ENCODE data around the gene PPIP5K1. TPM values are rescaled to one million over a fixed set of nuclear protein-coding genes. Genes with fewer than 3 reads are reported as not detected.
"Not testable (repeated sequence)": the region's sequence is repeated elsewhere in the genome, so short reads cannot be mapped to it uniquely, and the experiment has no call there.

The PPIP5K1 gene
- 16.7 and 16.9 TPM in 2 replicates for total RNA-seq (2014; rRNA removed; shearing (Covaris generic))

GRCh38 chr15:43589778-43590466, at the start of gene PPIP5K1:
Gene PPIP5K1 (minus strand): TSS chr15:43590208. CDS start chr15:43584504, 5,704 bp downstream.
- not testable (repeated sequence) for DNase-seq (ENCODE audit: low read depth)

GRCh38 chr15:43638464-43639204, 48.6 kb upstream of the PPIP5K1 start:
- not testable (repeated sequence) for DNase-seq (ENCODE audit: low read depth)

GRCh38 chr15:43626937-43627336, 36.9 kb upstream of the PPIP5K1 start:
- DNase-seq (ENCODE audit: low read depth), result not testable (repeated sequence)

GRCh38 chr15:43625106-43625505, 35.1 kb upstream of the PPIP5K1 start:
- no peak for DNase-seq (ENCODE audit: low read depth)

GRCh38 chr15:43622068-43622799, 32.2 kb upstream of the PPIP5K1 start:
- DNase-seq (ENCODE audit: low read depth), result peak; percentile 71

- DNase-seq (ENCODE audit: low read depth), result not testable (repeated sequence)
These were observed 28.7 kb upstream of the PPIP5K1 start, which contains the start of gene STRC for GRCh38 chr15:43618700-43619099. Gene STRC (minus strand): TSS chr15:43618800. CDS start chr15:43618722, 78 bp downstream.

GRCh38 chr15:43617750-43618149, 27.7 kb upstream of the PPIP5K1 start:
- DNase-seq (ENCODE audit: low read depth), result not testable (repeated sequence)

GRCh38 chr15:43602233-43602632, 12.2 kb upstream of the PPIP5K1 start:
- DNase-seq (ENCODE audit: low read depth), result peak; percentile 79

DNA sequence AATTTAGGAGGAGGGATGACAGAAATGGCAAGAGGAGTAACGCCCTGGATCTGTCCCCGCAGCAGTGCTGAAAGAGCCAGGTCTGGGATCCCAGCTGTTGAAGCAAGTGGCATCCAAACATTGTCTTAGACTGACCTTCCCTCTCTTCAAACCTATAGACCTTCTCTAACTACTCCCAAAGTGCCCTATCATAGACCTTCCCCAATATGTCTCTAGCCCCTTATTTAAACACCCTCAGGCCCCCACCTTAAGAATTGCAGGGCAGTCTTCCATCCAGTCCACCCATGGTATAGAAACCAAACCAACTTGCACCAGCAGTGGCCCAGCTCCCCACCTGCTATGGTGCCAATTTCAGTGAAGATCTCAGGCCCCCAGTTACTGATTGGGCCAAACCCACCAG, 10.2 kb upstream of the PPIP5K1 start:
- DNase-seq (ENCODE audit: low read depth), result not testable (repeated sequence)

- not testable (repeated sequence) for DNase-seq (ENCODE audit: low read depth)
These were observed 9.1 kb upstream of the PPIP5K1 start for GRCh38 chr15:43599131-43599530.

DNA sequence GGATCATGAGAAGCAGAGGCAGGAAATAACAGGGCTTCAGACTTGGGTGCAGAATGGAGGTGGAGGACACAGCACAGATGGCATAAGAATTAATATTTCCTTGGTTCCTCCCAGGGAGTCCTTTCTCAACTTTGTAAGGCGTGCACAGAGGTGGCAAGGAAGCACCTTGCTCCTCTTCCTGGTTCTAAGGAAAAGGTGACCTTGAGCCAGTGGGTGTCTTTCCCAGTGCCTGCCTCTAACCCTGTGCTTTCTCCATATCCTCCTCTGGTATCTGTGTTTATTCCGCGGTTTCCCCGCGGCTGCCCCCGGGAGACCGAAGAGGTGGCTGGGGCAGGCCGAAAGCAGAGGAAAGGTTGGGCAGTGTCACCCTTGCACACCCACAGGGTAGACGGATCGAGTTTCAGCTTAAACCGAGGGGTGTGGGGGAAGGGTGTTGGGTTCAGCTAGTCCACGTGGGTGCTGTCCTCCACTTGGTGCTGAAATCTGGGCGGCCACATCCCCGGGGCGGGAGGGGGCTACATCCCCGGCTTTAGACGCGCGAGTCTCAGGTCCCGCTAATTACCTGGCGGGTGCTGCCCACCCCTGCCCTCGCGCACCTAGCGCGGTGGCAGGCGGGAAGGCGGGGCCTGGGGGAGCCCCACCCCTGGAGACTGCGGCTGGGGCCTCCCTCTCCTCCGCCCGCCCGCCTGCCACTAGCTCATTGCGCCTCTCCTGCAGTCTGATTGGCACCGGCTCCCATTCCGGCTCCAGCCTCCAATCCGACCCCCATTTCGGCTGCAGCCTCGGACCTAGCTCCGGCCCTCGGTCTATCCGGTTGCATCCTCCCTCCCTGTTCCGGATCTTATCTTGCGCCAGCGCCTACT, 3.6 kb upstream of the PPIP5K1 start, which contains the start of gene CKMT1B:
Gene CKMT1B (plus strand): TSS at position 700 of the 863 bp plus-strand sequence. CDS start 192 bp downstream, outside the sequence.
- not testable (repeated sequence) for DNase-seq (ENCODE audit: low read depth)

GRCh38 chr15:43592841-43593240, 2.8 kb upstream of the PPIP5K1 start:
- not testable (repeated sequence) for DNase-seq (ENCODE audit: low read depth)

DNA sequence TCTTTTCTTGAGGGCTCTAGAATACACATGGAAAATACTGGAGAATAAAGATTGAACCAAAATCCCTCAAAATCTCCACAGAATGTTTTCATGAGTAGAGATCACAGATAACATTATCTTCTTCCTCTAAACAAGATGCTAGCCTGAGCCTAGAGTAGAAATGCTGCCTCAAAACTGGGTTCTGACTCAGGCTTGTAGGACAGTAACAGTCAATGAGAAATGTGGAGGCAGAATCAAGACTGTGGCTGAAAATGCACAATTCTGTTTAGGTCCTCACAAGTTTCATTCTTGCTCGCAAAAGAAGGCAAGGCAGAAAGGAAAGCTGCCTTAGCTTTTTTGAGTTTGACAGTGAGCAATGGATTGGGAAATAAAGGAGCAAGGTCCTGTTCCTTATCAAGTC, 15.4 kb downstream of the PPIP5K1 start:
- DNase-seq (ENCODE audit: low read depth), result not testable (repeated sequence)

DNA sequence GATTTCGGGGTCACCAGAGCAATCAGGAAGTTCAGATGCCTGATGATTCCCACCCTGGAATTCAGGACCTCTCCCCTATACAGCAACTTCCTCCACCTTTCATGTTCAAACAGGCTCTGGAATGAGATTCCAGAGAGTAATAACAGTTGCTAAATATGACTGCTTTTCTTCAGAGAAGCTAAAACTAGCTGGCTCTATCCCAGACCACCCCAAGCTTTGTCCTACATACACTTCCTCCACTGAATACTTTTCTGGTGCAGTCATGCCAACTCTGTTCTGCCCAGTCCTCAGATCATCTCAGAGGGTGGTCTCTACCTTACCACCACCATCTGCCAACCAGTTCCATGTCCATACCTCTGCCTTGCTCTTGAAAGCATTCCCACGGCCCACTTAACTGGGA, 23.4 kb downstream of the PPIP5K1 start:
- not testable (repeated sequence) for DNase-seq (ENCODE audit: low read depth)

DNA sequence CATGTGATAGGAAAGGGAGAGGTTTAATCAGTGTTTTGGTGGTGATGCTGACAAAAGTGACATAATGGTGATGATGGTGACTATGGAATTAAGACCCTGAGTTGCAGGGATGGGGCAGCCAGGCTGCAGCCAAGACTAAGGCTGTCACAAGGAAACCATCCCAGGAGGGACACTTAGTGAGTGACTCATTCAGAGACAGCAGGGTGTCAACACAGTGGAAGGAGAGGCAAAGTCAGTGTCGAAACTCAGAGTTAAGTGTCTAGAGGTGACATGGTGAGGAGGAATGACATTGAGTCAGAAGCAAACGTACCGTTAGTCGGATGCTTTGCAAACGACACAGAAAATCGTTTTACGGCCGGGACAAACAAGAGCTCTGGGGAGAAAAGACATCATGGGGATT, 26.2 kb downstream of the PPIP5K1 start:
- not testable (repeated sequence) for DNase-seq (ENCODE audit: low read depth)

DNA sequence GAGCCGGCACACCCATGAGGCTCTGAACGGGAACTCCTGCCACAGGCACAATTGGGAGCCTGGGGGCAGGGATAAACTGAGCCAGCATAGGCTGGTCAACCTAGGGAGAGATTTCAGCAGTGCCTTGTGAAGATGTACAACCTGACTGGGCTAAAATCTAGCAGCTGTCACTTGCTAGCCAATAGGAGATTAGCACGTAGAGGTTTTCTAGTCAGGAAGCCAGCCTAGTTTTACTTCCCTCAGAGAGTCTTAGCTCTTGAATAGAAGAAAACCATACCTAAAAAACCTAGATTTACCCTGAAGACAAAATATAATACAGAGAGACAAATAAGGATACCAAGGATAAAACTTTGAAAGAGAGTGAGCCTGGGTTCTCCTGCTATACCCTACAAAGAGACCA, 27.3 kb downstream of the PPIP5K1 start:
- not testable (repeated sequence) for DNase-seq (ENCODE audit: low read depth)

- no peak for DNase-seq (ENCODE audit: low read depth)
These were observed 37.0 kb downstream of the PPIP5K1 start for GRCh38 chr15:43552986-43553385.

DNA sequence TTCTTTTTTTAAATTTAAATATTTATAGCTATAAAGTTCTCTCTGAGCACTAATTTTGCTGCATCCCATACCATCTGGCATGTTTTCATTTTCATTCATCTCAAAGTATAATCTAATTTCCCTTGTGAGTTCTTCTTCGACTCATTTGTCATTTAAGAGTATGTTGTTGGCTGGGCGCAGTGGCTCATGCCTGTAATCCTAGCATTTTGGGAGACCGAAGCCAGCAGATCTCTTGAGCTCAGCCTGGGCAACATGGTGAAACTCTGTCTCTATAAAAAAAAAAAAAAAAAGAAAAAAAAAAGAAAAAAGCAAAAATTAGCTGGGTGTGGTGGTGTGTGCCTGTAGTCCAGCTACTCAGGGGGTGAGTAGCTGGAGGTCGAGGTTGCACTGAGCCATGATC, 37.8 kb downstream of the PPIP5K1 start:
- no peak for DNase-seq (ENCODE audit: low read depth)

GRCh38 chr15:43550527-43551363, 39.3 kb downstream of the PPIP5K1 start:
- DNase-seq (ENCODE audit: low read depth), result no peak

- DNase-seq (ENCODE audit: low read depth), result no peak
These were observed 42.5 kb downstream of the PPIP5K1 start for GRCh38 chr15:43547539-43547938.
